GM12878 (cell line): Measurements from ENCODE around the gene ANO10.

Source experiments
- BRCA1 ChIP-seq: IDR thresholded peaks from 2 replicates; pipeline ENCODE4 v1.6.1; 2011; ENCODE audit warnings: low read depth, low read length, improper control_type of control experiment
- CTCF ChIP-seq, 3 experiments: IDR thresholded peaks in 2 of 3; conservative IDR thresholded peaks in 1 of 3; 2 replicates each; pipeline ENCODE4 v1.5.1; 2011; ENCODE audit warnings: low read depth in 3 of 3, low read length in 3 of 3, mild to moderate bottlenecking in 3 of 3, control low read depth in 2 of 3, moderate library complexity in 2 of 3, inconsistent platforms in 1 of 3, mixed read lengths in 1 of 3; ENCODE audit not compliant: control insufficient read depth in 2 of 3, insufficient read depth in 1 of 3; ENCODE audit errors: extremely low read depth in 1 of 3
- CUX1 ChIP-seq: IDR thresholded peaks from 2 replicates; pipeline ENCODE4 v1.6.1; 2012; ENCODE audit warnings: improper control_type of control experiment, low read depth, low read length; ENCODE audit not compliant: insufficient replicate concordance
- EP300 ChIP-seq, 2 experiments: fragments of 150-350 bp in 1 of 2; IDR thresholded peaks; 2 replicates each; pipeline ENCODE4 v1.6.1; 2011 to 2012; ENCODE audit warnings: low read depth in 2 of 2, low read length in 2 of 2, borderline replicate concordance in 1 of 2, improper control_type of control experiment in 1 of 2, inconsistent platforms in 1 of 2; ENCODE audit not compliant: control insufficient read depth in 1 of 2
- HDAC6 ChIP-seq: fragments of 200-600 bp; sonication (generic); IDR thresholded peaks from one replicate; pipeline ENCODE4 v1.8.0; 2017; ENCODE audit warnings: antibody characterized with exemption; ENCODE audit not compliant: unreplicated experiment
- JUND ChIP-seq: IDR thresholded peaks from 2 replicates; pipeline ENCODE4 v1.6.1; 2012; ENCODE audit warnings: low read depth, mild to moderate bottlenecking, low read length, improper control_type of control experiment, moderate library complexity
- NR2C2 ChIP-seq: IDR thresholded peaks from 2 replicates; pipeline ENCODE4 v1.6.1; 2011; ENCODE audit warnings: borderline replicate concordance, low read depth; ENCODE audit not compliant: control insufficient read depth, insufficient read length
- SIX5 ChIP-seq: IDR thresholded peaks from 2 replicates; pipeline ENCODE4 v1.6.1; 2011; ENCODE audit warnings: mild to moderate bottlenecking, low read depth, low read length, moderate library complexity; ENCODE audit not compliant: severe bottlenecking
- SMC3 ChIP-seq: IDR thresholded peaks from 2 replicates; pipeline ENCODE4 v1.6.1; 2011; ENCODE audit warnings: low read length, improper control_type of control experiment, borderline replicate concordance
- ZBTB11 ChIP-seq: fragments of 450-650 bp; formaldehyde crosslinking; IDR thresholded peaks from 2 replicates; pipeline ENCODE4 v1.5.0; 2022; ENCODE audit warnings: mild to moderate bottlenecking, missing genetic modification characterization

- TF ChIP-seq CUX1 (no peak), SIX5 (no peak), BRCA1 (no peak), HDAC6 (no peak), CTCF (IDR thresholded peaks at IDR 0.05 in 2 of 3, conservative IDR thresholded peaks at IDR 0.05 in 1 of 3; ENCODE audit: control insufficient read depth in 2 of 3, extremely low read depth in 1 of 3, insufficient read depth in 1 of 3, low read depth in 3 of 3, low read length in 3 of 3) (no peak), ZBTB11 (CRISPR knock-in tag) (no peak), EP300 (IDR thresholded peaks at IDR 0.05; ENCODE audit: borderline replicate concordance in 1 of 2, control insufficient read depth in 1 of 2, low read depth in 2 of 2, low read length in 2 of 2) (no peak), JUND (no peak), NR2C2 (no peak), SMC3 (no peak)
These were observed 160.5 kb downstream of the ANO10 start for GRCh38 chr3:43461345-43461744.
